GM21619 (cell line): ENCODE measurements around the gene SEMA3C.

Experiments
- ATAC-seq: cut with Tn5 transposase; IDR thresholded peaks from one replicate; pipeline ENCODE4 v1.9.1; 2021; ENCODE audit not compliant: unreplicated experiment

SEMA3C gene

DNA sequence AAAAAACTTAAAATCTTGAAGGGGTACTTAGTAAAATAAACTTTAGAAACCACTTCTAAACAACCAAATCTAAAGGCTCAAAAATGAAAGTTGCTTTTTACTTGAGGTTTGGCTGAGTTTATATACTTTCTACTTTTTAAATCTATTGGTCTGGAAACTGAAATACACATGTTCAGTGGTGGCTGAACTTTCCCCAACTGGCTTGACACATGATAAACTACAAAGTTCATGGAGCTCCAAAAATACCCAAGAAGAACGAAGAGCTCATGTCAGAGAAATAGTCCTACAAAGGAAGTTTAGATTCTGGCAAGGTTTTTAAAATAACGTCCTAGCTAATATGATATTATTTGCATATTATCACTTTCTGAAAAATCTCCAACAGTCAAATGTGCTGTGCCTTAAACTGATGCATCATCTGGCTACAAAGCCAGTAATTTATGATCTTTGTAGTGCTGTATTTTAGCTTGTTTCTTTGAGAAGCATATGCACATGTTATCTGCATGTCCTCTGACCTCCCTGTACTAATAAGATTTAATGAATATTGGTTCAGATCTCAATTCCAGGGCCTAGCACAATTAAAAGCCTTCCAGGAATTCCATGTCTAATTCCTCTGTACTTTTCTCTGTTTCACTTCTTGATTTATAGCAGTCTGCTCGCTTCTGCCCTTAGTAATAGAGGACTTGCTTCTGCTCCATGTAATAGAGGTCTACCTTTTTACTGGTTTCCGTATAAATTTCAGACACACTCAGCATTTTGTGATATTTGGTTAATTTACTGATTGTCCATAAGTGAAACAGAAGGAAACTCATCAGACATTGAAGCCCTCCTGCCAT, 28.2 kb downstream of the SEMA3C start:
- no peak for ATAC-seq

DNA sequence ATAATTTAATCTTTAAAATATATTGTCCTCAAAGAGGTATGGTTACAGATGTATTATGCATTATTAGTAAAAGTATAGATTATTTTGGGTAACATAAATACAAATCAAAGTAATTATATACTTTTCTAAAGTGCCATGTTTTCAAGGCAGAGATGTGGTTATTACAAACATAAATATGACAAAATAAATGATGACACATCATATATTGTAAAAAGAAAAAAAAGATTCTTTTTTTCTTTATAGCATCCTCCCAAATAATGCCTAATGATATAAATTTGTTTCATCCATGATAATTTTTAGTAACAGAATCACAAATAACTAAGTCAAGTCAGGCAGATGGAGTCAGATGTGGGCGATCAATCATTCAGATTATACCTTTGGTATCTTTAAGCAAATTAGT, 29.3 kb downstream of the SEMA3C start:
- no peak for ATAC-seq

DNA sequence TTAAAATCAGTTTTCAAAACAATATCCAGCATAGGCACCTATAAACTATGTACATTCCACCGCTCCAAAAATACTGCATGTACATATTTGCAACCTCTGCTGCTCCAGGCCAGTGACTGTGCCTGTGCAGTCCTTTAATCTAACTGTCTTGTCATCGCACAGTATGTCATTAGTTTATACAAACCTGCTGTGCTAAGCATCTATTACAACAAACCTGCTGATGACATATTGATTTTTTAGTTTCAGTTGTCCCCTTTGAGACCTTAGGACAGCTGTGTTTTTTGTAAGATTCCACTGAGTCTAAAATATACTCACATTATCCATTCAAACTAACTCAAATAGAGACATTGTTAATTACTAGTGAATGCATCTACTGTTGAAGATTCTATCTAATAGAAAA, 33.1 kb downstream of the SEMA3C start:
- ATAC-seq, result no peak

DNA sequence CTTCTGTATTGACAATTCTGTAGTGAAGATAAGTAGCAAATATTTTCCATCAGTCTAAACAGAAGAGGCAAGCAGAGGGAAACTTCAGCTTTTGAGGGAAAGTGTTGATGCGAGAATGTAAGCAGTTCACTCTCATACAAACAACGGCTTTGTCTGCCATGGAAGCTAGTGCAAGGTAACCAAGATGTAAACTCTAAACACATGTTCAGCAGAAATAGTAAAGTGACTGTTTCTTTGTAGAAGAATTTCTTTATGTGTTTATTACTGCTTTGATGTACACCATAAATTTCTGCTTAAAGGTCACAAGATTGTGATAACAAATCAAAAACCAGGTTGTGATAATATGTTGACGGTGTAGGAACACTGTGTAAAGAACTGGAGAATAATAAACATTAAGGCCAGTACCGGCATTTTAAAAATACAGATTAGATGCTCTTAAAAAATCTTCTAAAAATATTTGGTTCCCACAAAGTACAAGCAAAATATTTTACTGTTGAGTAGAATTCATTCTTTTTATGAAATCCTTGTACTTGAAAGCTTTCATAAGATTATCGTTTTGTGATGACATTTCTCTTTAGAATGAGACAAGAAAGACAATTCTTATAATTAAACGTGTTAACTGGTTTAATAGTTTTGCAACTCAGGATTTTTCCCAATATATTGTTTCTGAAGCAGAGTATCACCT, 34.2 kb downstream of the SEMA3C start:
- ATAC-seq, result no peak

DNA sequence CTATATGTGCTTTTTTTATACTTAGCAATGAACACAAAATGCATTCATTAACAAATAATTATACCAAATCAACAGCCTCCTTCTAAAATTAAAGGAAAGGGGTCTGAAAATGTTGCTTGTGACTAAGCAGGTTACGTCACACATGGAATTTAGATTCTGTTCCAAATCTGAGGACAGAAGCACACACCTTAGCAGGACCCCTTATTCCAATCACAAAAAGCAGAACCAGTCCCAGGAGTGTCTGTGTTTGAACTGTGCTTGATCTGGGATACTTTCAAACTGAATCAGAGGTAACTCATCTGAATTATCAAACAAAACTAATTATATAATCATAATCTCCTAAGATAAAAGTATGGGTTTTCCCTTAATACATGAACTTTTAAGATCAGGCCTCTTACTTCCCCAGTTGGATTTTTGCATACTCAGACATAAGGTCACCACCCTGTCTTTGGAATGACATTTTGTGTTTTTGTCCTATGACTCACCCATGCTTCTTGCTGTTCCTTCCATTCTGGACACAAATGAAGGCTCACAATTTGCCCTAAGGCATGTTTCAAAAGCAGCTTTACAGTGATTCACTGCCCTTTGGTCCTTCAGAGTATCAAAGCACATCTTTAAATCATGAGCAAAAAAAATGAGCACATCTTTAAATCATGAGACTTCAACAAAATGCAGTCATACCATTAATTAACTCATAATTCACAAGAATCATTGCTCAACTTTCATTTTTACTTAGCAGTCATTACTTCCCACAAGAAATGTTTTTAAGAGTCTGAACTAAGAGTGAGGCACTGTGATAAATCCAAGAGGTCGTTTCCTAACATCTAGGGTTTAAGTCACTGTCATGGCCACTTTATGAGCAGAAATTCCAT, 35.5 kb downstream of the SEMA3C start:
- no peak for ATAC-seq

DNA sequence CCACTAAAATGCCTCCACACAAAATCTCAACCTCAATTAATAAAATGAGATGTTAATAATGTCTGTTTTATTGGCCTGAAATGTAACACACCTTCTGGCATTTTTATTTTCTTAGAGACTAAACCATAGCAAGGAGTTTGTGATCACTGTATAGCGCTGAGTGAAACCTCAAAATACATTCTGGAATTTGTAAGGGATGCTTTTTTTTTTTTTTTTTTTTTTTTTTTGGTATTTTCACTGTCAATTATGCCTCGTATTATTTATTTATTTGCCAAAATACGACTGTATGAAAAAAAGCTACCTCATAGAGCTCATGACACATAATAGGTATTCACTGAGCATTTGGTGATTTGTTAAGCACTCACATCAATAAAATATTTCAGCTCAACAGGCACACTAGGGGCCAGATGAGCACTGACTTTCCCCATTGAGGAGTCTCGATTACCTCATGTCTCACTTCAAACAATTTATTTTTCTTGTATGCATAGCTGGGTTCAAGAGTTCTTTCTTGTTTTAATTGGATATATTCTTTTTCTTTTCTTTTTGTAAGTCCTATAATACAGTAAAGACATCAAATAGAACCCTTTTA, 36.5 kb downstream of the SEMA3C start:
- no peak for ATAC-seq

DNA sequence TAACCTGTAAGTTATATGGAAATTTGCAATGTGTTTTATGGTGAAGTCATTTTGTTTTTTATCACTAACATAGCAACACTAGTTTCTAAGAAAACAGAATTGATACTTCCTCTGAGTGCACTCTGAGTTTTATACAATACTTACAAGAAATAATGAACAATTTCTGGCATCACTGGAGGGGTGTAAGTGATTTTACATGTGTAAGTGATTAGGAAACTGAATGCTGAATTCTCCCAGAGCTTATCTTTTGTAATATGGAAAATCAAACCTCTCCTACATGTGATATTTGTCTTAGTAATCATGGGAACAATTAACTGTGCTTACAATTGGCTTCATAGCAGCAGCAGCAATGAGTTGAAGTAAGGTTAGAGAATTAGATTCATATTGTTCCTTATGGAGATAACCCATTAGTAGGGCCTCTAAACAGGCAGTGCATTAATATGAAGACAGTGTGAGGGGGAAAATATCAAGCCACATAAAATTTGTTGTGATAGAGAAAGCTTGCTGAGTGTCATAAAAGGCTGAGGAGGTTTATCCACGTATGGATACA, 37.4 kb downstream of the SEMA3C start:
- ATAC-seq, result no peak

DNA sequence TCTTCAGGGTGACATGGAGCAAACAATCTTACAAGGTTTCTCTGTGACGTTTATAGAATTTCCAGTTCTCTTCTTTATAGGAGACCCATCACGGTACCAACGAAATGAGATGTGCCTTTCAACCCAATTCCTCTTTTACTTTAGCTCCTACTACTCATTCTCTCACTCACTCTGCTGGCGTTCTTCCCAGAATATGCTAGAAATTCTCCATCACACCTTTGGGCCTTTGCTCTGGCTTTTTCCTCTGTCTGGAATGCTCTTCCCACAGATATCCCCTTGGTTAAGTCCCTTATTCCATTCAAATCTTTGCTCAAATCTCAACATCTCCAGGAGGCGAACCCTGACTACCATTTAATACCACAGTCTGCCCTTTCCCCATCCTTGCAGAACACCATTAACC, 39.0 kb downstream of the SEMA3C start:
- no peak for ATAC-seq

DNA sequence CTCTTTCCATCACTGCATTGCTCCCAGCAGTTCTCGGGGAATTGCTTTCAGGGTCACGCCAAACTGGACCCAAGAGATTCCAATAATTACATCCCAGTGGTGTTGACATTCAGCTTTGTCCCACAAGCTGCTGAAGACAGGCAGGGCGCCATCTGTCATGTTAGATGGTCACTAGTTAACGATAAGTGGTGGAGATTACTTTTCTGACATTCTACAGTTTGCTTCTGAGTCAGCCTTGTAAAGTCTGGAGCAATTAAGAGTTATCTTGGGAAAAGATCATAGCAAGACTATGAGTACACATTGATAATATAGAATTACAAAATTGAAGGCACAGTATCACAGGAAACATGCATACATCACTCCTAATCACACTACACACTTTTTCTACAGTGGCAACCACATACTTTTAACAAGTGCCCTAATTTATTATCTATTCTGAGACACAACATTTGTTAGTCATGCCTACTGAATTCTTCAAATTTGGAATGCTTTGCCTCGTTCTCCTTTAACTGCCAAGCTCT, 41.9 kb downstream of the SEMA3C start:
- ATAC-seq, result no peak

DNA sequence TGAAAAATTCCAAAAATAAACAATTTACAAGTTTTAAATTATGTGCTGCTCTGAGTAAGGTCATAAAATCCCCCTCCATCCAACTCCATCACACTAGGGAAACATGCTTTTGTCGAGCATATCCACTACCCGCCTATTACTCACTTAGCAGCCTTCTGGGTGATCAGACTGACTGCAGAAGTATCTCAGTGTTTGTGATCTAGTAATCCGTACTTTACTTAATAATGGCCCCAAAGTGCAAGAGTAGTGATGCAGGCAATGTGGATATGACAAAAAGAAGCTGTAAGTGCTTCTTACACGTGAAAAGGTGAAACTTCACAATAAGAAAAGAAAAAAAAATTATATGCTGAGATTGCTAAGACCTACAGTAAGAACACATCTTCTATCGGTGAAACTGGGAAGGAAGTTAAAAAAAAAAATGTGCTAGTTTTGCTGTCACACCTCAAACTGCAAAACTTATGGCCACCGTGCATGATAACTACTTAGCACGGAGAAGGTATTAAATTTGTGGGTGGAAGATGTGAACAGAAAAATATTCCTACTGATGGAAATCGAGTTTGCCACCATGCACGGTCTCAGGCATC, 43.2 kb downstream of the SEMA3C start:
- no peak for ATAC-seq

DNA sequence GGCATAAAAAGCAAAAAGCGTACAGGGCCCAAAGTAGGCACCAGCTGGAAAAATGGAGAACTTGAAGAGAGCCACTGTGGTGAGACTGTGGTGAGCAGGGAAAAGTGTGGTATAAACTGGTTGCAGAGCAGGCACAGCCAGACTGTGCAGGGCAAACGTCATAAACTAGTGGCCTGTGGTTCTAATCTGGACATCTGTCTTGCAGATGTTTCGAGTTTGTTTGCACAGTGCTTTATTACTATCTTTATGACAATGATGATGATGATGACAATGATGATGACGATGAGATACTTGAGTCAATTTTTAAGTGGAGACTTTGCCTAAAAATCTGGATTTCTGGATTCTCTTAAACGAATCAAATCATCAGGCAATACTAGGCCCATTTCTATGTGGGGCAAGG, 45.7 kb downstream of the SEMA3C start:
- no peak for ATAC-seq

DNA sequence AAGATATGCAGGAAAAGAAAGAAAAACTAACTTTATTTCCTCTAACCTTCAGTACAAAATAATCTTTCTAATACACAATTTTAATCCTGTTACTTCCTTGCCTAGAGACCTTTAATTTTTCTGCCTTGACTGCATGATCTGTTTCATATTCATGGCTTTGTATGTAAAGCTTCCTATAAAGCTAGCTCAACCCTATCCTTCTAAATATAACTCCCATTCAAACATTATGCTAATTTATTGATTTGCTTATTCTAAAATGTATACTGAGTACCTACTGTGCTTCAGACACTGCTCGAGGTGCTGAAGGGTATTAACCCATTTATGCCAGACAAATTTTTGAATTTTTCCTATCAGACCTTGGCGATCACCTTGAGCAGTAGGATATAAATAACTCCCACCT, 47.6 kb downstream of the SEMA3C start:
- no peak for ATAC-seq

DNA sequence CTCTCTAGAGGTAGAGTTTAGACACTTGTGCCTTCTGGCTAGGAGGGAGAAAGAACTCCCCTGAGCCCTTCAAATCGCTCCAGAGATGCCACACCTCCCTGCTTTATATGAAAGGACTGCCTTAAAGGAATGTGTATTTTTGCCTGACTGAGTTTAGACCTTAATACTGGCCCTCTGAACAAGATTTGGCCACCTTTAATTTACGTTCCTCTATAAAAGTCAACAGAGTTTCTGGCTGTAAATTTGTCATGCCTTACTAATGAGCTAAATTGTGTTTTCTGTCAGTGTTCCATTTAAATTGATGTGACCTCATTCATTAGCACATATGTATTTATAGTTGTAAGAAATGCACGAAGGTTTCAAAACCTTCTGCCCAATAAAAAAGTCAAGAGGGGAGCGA, 48.0 kb downstream of the SEMA3C start:
- ATAC-seq, result no peak

DNA sequence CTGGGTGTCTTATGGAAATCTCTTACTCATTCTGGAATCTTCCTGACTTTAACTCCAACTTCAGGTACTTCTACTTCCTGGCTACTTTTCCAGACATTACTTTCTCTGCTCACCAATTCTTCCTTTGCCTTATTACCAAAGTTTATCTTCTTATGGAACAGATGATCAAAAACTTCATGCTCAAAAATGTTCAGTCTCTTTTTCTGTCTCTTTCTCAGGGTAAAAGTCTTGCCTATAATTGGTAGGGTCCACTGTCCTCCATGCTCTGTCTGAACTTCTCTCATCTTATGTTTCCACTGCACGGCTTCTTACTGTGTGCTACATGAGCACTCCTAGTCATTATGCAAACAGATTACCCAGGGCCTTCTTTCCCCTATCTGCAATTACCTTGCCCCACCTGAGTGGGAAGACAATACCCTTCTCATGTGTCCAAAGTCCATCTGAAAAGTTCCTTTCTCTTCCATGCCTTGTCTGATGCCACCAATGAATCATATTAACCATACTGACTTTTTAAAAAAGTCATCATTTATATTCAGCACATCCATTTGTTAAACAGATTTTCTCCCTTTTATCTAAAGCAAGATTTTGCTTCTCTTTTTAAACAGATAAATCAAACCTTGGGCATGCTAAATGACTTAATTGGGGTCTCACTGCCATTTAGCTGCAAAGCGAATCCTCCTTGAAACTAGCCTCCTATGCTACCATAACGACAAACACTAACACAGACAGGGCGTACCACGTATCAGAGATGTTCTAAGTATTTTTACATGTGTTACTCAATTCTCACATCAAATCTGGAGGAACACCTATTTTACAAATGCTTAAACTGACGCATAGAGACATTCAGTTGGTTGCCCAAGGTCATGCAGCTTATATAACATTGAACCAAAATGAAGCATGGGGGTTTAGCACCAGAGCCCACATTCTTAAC, 48.8 kb downstream of the SEMA3C start:
- ATAC-seq, result no peak

DNA sequence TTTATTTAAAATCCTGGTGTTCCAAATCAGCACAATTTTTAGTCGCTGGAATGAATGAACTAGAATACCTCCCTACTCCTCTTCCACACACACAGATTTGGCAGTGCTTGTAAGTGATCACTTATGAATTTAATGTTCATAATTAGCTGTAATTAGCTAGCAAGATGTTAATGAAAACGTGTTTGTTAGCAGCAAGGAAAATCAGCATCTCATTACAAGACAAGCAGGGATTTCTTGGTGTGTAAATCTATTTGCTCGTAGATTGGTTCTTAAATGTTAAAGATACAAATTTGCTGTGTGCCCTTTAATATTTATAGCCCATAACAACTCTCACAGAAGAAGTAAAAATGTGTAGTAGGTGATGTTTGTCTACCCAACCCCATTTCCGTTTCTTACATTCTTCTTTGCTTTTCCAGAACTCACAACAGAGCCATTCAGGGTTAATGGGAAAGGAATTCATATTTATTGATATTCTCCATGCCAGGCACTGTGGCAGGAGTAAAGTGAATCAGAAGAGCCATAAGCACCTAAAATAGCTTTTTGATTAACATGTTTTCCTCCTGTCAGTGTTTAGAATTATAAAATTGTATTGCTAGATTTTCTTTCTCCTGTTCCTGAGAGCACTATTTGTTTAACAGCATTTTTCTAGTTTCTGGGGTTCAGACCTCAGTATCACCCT, 49.6 kb downstream of the SEMA3C start:
- ATAC-seq, result no peak

DNA sequence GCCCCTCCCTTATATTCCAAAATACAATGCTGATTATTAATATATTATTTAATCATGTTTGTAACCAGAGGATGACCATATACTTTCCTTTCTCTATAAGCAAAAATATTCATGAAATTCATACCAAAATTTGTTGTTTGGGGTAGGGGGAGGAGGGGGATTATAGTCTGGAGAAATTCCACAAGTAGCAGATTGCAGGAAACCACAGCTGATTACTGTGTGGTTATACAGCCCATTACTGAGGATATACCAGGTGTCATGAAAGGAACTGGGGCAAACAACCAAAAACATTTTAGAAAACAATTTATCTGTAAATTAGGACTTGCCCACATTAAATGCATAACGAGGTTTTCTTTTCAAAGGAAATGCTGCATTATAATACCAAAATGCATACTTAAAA, 50.3 kb downstream of the SEMA3C start:
- no peak for ATAC-seq

DNA sequence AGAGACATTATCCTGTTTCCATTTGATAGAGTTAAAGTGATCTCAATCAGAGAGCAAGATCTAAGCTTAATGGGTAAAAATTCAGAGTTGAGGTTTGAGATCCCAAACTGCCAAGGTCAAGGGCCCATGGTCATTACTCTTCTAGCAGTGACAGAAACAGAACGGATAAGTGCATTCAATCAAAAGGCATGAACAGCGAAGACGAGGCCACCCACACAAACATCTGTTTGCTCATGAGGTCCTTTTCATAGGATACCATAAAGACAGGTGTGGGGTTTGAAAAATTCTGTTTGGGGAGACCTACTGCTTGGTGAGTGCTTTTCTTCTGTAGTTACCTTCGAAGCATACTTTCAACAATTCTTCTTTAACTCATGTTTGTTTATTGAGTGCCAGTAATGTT, 58.3 kb downstream of the SEMA3C start:
- ATAC-seq, result no peak

DNA sequence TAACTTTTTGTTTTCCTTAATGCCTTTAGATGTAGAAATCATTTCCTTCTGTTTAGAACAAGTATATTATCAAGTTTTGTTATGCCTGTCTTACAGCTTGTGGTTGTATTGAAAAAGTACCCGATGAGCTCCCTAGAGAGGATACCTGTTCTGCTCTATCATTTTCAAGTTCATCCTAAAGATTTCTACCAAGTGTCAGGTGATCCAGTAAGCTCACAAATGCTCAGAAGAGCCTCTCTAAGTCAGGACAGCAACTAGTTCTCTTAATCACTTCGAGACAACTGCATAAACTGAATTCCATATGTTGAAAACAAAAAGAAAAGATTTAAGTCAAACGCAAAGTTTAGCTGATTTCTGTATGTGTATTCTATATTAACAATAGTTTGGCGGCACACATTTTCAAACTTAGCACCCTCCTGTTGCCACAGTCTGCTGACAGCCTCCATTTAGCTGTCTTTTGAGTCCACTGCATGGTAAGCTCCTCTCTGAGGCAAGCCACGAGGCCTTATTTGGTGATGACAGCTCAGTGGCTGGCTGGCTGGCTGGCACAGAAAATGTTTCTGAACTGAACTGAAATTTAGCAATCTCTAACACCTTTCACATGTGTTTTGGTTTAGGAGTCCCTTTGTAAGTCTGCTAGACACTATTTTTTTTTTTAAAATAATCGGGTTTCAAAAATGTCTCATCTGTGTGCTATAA, 59.4 kb downstream of the SEMA3C start:
- no peak for ATAC-seq
